HepG2 (cell line): Measurements from ENCODE around the gene SMAD3. TPM values are rescaled to one million over a fixed set of nuclear protein-coding genes. Genes with fewer than 3 reads are reported as not detected.

Source experiments
- CBFB ChIP-seq: sonication (generic); formaldehyde crosslinking; IDR thresholded peaks from 2 replicates; pipeline ENCODE4 v1.4.0; 2020; ENCODE audit warnings: missing genetic modification reagents
- KIAA2018 ChIP-seq: sonication (generic); formaldehyde crosslinking; IDR thresholded peaks from 2 replicates; pipeline ENCODE4 v1.5.0; 2020; ENCODE audit warnings: mild to moderate bottlenecking, missing genetic modification reagents, borderline replicate concordance
- NFRKB ChIP-seq: fragments of 450-650 bp; IDR thresholded peaks from 2 replicates; pipeline ENCODE4 v1.6.1; 2017
- ZBTB34 ChIP-seq: sonication (generic); formaldehyde crosslinking; IDR thresholded peaks from 2 replicates; pipeline ENCODE4 v1.8.0; 2022; ENCODE audit warnings: mild to moderate bottlenecking, missing genetic modification reagents
- ZBTB8A ChIP-seq: sonication (generic); formaldehyde crosslinking; IDR thresholded peaks from 2 replicates; pipeline ENCODE4 v1.4.0; 2020; ENCODE audit warnings: mild to moderate bottlenecking, low read depth, missing genetic modification reagents, borderline replicate concordance
- ZFP36L1 ChIP-seq: sonication (generic); formaldehyde crosslinking; IDR thresholded peaks from 2 replicates; pipeline ENCODE4 v1.8.0; 2022; ENCODE audit warnings: mild to moderate bottlenecking, missing genetic modification reagents, moderate library complexity
- ZNF382 ChIP-seq: sonication (generic); formaldehyde crosslinking; IDR thresholded peaks from 2 replicates; pipeline ENCODE4 v1.5.0; 2020; ENCODE audit warnings: missing genetic modification reagents, mild to moderate bottlenecking, borderline replicate concordance
- ZNF431 ChIP-seq: sonication (generic); formaldehyde crosslinking; IDR thresholded peaks from 2 replicates; pipeline ENCODE4 v1.9.0; 2022; ENCODE audit warnings: missing genetic modification reagents, low read depth, mild to moderate bottlenecking, borderline replicate concordance
- ZNF501 ChIP-seq: sonication (generic); formaldehyde crosslinking; IDR thresholded peaks from 2 replicates; pipeline ENCODE4 v1.5.1; 2020; ENCODE audit warnings: mild to moderate bottlenecking, moderate library complexity, missing genetic modification reagents
- ZNF574 ChIP-seq: sonication (generic); formaldehyde crosslinking; IDR thresholded peaks from 2 replicates; pipeline ENCODE4 v1.4.0; 2020; ENCODE audit warnings: missing genetic modification reagents
- ZNF639 ChIP-seq: conservative IDR thresholded peaks from 2 replicates; pipeline ENCODE4 v1.6.1; 2018; ENCODE audit warnings: missing genetic modification reagents
- ZNF713 ChIP-seq: sonication (generic); formaldehyde crosslinking; IDR thresholded peaks from 2 replicates; pipeline ENCODE4 v1.4.0; 2020; ENCODE audit warnings: mild to moderate bottlenecking, missing genetic modification reagents
- ZNF776 ChIP-seq: sonication (generic); formaldehyde crosslinking; IDR thresholded peaks from 2 replicates; pipeline ENCODE4 v1.4.0; 2020; ENCODE audit warnings: mild to moderate bottlenecking, missing genetic modification reagents
- ZNF792 ChIP-seq: IDR thresholded peaks from 2 replicates; pipeline ENCODE4 v1.6.1; 2016
- ZSCAN30 ChIP-seq: sonication (generic); formaldehyde crosslinking; IDR thresholded peaks from 2 replicates; pipeline ENCODE4 v1.5.0; 2020; ENCODE audit warnings: mild to moderate bottlenecking, missing genetic modification reagents
- polyA plus RNA-seq, 8 experiments: library from polyadenylated mRNA; depleted of rRNA in 3 of 8; stranded (reverse) in 7 of 8; unstranded in 1 of 8; fragments of >200 nt; fragmentation: Illumina TruSeq in 4 of 8; extraction: Trizol in 4 of 8; gene quantifications; 2 replicates each; pipeline versions ENCODE4 v1.2.1 to v1.2.3, GENCODE V29; 2011 to 2016; ENCODE audit warnings: low read depth in 4 of 8, missing spikeins in 1 of 8, mixed read lengths in 1 of 8; ENCODE audit not compliant: insufficient read depth in 1 of 8
- total RNA-seq, 5 experiments: library from RNA; depleted of rRNA; stranded (reverse); fragments of >200 nt; fragmentation: Illumina TruSeq; extraction: Trizol; gene quantifications; 2 replicates each; pipeline ENCODE4 v1.2.3, GENCODE V29; 2016; ENCODE audit warnings: low read depth in 1 of 5

Gene SMAD3
- total and polyA plus RNA-seq, 2 of the 13 experiments (the other 11 are each of a cell fraction or from before 2014, with no cell fraction given), result 8.6 to 56.3 TPM

- TF ChIP-seq ZNF574 (CRISPR knock-in tag) (0 out of 2 replicates have a peak, but pooled peaks have one; percentile 39), ZNF382 (CRISPR knock-in tag) (no peak), ZNF776 (CRISPR knock-in tag) (no peak; the same call in 1 of the 2 replicates), ZBTB34 (no peak), ZNF639 (CRISPR knock-in tag) (no peak; the same call in 1 of the 2 replicates), ZNF713 (CRISPR knock-in tag) (no peak), NFRKB (no peak), CBFB (CRISPR knock-in tag) (peak; percentile 58), ZSCAN30 (CRISPR knock-in tag) (no peak), ZNF501 (CRISPR knock-in tag) (no peak; the same call in 1 of the 2 replicates), ZBTB8A (CRISPR knock-in tag) (no peak), ZNF431 (CRISPR knock-in tag) (no peak; the same call in 1 of the 2 replicates), ZNF792 (CRISPR knock-in tag) (peak; percentile 44; the same call in 1 of the 2 replicates), KIAA2018 (CRISPR knock-in tag) (no peak), ZFP36L1 (CRISPR knock-in tag) (no peak; the same call in 1 of the 2 replicates)
Measured at GRCh38 chr15:67064607-67065530, 533 bp upstream of the SMAD3 start (continued).
